ENCODE data around the gene CST8. TPM values are rescaled to one million over a fixed set of nuclear protein-coding genes. Genes with fewer than 3 reads are reported as not detected.

CST8 gene
- not detected for total RNA-seq
- polyA plus RNA-seq (2013, experiment 1 of 2): not detected
- not detected for polyA plus RNA-seq (2013, experiment 2 of 2)
- total RNA-seq: 0 to 0.17 (median 0) reads per million in 172 experiments

- H3K27ac ChIP-seq (ENCODE audit: low read depth in 1 of 2, low read length in 2 of 2): no peak within 1 kb of the TSS
- Mint-ChIP-seq H3K36me3 (ENCODE audit: low read depth) (no peaks in the 10 kb centered on the region), H3K9me3 (no peaks in the 10 kb centered on the region), H3K4me1 (ENCODE audit: low read depth) (no peaks in the 10 kb centered on the region), H3K27ac (no peak within 1 kb of the TSS), H3K4me3 (no peak within 1 kb of the TSS), H3K27me3 (no peaks in the 10 kb centered on the region)
- ChIA-PET CTCF (no interaction called here), POLR2A (no interaction called here)
- ATAC-seq (ENCODE audit: poor library complexity) (no peak), DNase-seq (no peak)
- no peak for TF ChIP-seq CTCF (IDR thresholded peaks at IDR 0.05)
- H3K4me3 ChIP-seq (ENCODE audit: low read length): no peak within 1 kb of the TSS
- H3K27me3 ChIP-seq (ENCODE audit: control insufficient read depth in 1 of 2, insufficient read depth in 2 of 2, low read length in 2 of 2): no peaks in the 10 kb centered on the region
- no peaks in the 10 kb centered on the region for H3K9me3 ChIP-seq (ENCODE audit: control insufficient read depth in 1 of 2, insufficient read depth in 1 of 2, low read length in 2 of 2)
- H3K4me1 ChIP-seq (ENCODE audit: insufficient read depth, low read length): no peaks in the 10 kb centered on the region
- H3K36me3 ChIP-seq (ENCODE audit: insufficient read depth, low read length): no peaks in the 10 kb centered on the region
- intact Hi-C loops (cut with DNase I, micrococcal nuclease): loop anchor here in 1 of 2 experiments (10.0 kb wide), 1 partner anchor 64 kb away; no protein-coding TSS in a partner anchor
Observed at GRCh38 chr20:23490817-23491216, at the start of gene CST8. Gene CST8, plus strand, starts transcription at chr20:23491117. Its CDS starts 551 bp downstream, at chr20:23491668.

- Mint-ChIP-seq H3K4me1 (ENCODE audit: low read depth) (no peaks in the 10 kb centered on the region), H3K36me3 (ENCODE audit: low read depth) (no peaks in the 10 kb centered on the region), H3K27ac (no peak overlapping the region), H3K27me3 (no peaks in the 10 kb centered on the region), H3K9me3 (no peaks in the 10 kb centered on the region), H3K4me3 (no peak overlapping the region)
- Histone ChIP-seq H3K36me3 (ENCODE audit: insufficient read depth, low read length) (no peaks in the 10 kb centered on the region), H3K27ac (ENCODE audit: low read depth in 1 of 2, low read length in 2 of 2) (no peak overlapping the region), H3K4me3 (ENCODE audit: low read length) (no peak overlapping the region), H3K9me3 (ENCODE audit: control insufficient read depth in 1 of 2, insufficient read depth in 1 of 2, low read length in 2 of 2) (no peaks in the 10 kb centered on the region), H3K4me1 (ENCODE audit: insufficient read depth, low read length) (no peaks in the 10 kb centered on the region), H3K27me3 (ENCODE audit: control insufficient read depth in 1 of 2, insufficient read depth in 2 of 2, low read length in 2 of 2) (no peaks in the 10 kb centered on the region)
- POLR2A ChIA-PET: interaction anchor here (0.9 kb wide), 1 partner anchor 92 kb away, joined by 3 read pairs; no protein-coding TSS in a partner anchor
- CTCF ChIA-PET: interaction anchor here (0.7 to 1.0 kb wide), 2 partner anchors 9 to 35 kb away, joined by 3 read pairs; no protein-coding TSS in a partner anchor
- TF ChIP-seq CTCF (IDR thresholded peaks at IDR 0.05): peak; percentile 78
- DNase-seq (peak; percentile 17 to 74 (median 40)), ATAC-seq (ENCODE audit: poor library complexity) (peak; percentile 51)
- intact Hi-C loops (cut with DNase I, micrococcal nuclease): loop anchor here (1.0 to 10.0 kb wide), 2 partner anchors 164 to 747 kb away; no protein-coding TSS in a partner anchor
Observed at GRCh38 chr20:23441850-23442313, 49.0 kb upstream of the CST8 start.

GRCh38 chr20:23442436-23442835, 48.5 kb upstream of the CST8 start:
- no peak overlapping the region for H3K4me3 ChIP-seq (ENCODE audit: low read length)
- H3K27me3 Mint-ChIP-seq: no peaks in the 10 kb centered on the region
- H3K4me1 Mint-ChIP-seq (ENCODE audit: low read depth): no peaks in the 10 kb centered on the region
- TF ChIP-seq CTCF (IDR thresholded peaks at IDR 0.05): no peak
- H3K4me1 ChIP-seq (ENCODE audit: insufficient read depth, low read length): no peaks in the 10 kb centered on the region
- DNase-seq (no peak), ATAC-seq (ENCODE audit: poor library complexity) (no peak)
- H3K9me3 ChIP-seq (ENCODE audit: control insufficient read depth in 1 of 2, insufficient read depth in 1 of 2, low read length in 2 of 2): no peaks in the 10 kb centered on the region
- intact Hi-C loops (cut with DNase I, micrococcal nuclease): loop anchor here (1.0 to 10.0 kb wide), 2 partner anchors 164 to 748 kb away; no protein-coding TSS in a partner anchor
- H3K36me3 Mint-ChIP-seq (ENCODE audit: low read depth): no peaks in the 10 kb centered on the region
- ChIA-PET POLR2A (no interaction called here), CTCF (no interaction called here)
- H3K27ac ChIP-seq (ENCODE audit: low read depth in 1 of 2, low read length in 2 of 2): no peak overlapping the region
- no peak overlapping the region for H3K27ac Mint-ChIP-seq
- H3K27me3 ChIP-seq (ENCODE audit: control insufficient read depth in 1 of 2, insufficient read depth in 2 of 2, low read length in 2 of 2): no peaks in the 10 kb centered on the region
- H3K4me3 Mint-ChIP-seq: no peak overlapping the region
- H3K36me3 ChIP-seq (ENCODE audit: insufficient read depth, low read length): no peaks in the 10 kb centered on the region
- no peaks in the 10 kb centered on the region for H3K9me3 Mint-ChIP-seq
